Breast epithelium (tissue), 3 donors: Measurements from ENCODE around the gene RYR1.

Experiments used
- POLR2AphosphoS5 ChIP-seq, 3 donors: sonication (generic); formaldehyde crosslinking; IDR thresholded peaks; one replicate each; pipeline ENCODE4 v1.6.1; 2017; ENCODE audit warnings: antibody characterized with exemption in 3 of 3
- TF ChIP-seq, protein P1 (sequence below), 3 donors: fragments of 450-650 bp; IDR thresholded peaks; one replicate each; pipeline ENCODE4 v1.5.1; 2016 to 2017; ENCODE audit warnings: antibody characterized with exemption in 3 of 3, mild to moderate bottlenecking in 3 of 3, moderate library complexity in 3 of 3

DNA sequence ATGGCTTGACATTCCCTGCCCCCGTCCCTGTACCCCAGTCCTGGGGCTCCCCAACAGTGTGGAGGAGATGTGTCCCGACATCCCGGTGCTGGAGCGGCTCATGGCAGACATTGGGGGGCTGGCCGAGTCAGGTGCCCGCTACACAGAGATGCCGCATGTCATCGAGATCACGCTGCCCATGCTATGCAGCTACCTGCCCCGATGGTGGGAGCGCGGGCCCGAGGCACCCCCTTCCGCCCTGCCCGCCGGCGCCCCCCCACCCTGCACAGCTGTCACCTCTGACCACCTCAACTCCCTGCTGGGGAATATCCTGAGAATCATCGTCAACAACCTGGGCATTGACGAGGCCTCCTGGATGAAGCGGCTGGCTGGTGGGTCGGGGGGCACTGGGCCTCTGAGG, 83.8 kb downstream of the RYR1 start:
- TF ChIP-seq, protein P1, sequence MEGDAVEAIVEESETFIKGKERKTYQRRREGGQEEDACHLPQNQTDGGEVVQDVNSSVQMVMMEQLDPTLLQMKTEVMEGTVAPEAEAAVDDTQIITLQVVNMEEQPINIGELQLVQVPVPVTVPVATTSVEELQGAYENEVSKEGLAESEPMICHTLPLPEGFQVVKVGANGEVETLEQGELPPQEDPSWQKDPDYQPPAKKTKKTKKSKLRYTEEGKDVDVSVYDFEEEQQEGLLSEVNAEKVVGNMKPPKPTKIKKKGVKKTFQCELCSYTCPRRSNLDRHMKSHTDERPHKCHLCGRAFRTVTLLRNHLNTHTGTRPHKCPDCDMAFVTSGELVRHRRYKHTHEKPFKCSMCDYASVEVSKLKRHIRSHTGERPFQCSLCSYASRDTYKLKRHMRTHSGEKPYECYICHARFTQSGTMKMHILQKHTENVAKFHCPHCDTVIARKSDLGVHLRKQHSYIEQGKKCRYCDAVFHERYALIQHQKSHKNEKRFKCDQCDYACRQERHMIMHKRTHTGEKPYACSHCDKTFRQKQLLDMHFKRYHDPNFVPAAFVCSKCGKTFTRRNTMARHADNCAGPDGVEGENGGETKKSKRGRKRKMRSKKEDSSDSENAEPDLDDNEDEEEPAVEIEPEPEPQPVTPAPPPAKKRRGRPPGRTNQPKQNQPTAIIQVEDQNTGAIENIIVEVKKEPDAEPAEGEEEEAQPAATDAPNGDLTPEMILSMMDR (IDR thresholded peaks at IDR 0.05) = no peak
- TF ChIP-seq POLR2AphosphoS5 (IDR thresholded peaks at IDR 0.05) = no peak
